Activated T-helper 2 cell treated with anti-CD3 and anti-CD28 coated beads, Interferon-gamma antibody, Interleukin-2, Interleukin-4, amounts not matched to agents 10 μg/mL and 5 μg/mL and 100 μg/mL, durations not matched to agents 14 hours and 24 hours and 36 hours (primary cell): ENCODE data around the gene KRT5. TPM values are rescaled to one million over a fixed set of nuclear protein-coding genes. Genes with fewer than 3 reads are reported as not detected.
"Not testable (repeated sequence)": the region's sequence is repeated elsewhere in the genome, so short reads cannot be mapped to it uniquely, and the experiment has no call there.

Experiments used
- DNase-seq: peaks from one replicate; pipeline ENCODE4 v3.0.0; 2021; ENCODE audit warnings: low spot score
- H3K27ac Mint-ChIP-seq: one replicate; pipeline ENCODE4 v1.8.0; 2021; ENCODE audit warnings: mixed read lengths
- H3K27me3 Mint-ChIP-seq: one replicate; pipeline ENCODE4 v1.8.0; 2021; ENCODE audit warnings: low read depth, mixed read lengths
- H3K36me3 Mint-ChIP-seq: one replicate; pipeline ENCODE4 v1.8.0; 2021; ENCODE audit warnings: low read depth, mixed read lengths
- H3K4me1 Mint-ChIP-seq: one replicate; pipeline ENCODE4 v1.8.0; 2021; ENCODE audit warnings: low read depth, mixed read lengths
- H3K4me3 Mint-ChIP-seq: one replicate; pipeline ENCODE4 v1.8.0; 2021; ENCODE audit warnings: low read depth, mild to moderate bottlenecking, moderate library complexity, mixed read lengths
- H3K9me3 Mint-ChIP-seq: one replicate; pipeline ENCODE4 v1.8.0; 2021; ENCODE audit warnings: mixed read lengths
- intact Hi-C: fragments of 100-400 bp; cut with micrococcal nuclease; formaldehyde crosslinking; loops from one replicate; pipeline ENCODE4 v1.15.1; 2023
- total RNA-seq: library from RNA; stranded (reverse); gene quantifications from 2 replicates; pipeline ENCODE4 v1.2.3, GENCODE V29; 2022

The KRT5 gene
- total RNA-seq, 1 donor from 2014 or later = not detected

DNA sequence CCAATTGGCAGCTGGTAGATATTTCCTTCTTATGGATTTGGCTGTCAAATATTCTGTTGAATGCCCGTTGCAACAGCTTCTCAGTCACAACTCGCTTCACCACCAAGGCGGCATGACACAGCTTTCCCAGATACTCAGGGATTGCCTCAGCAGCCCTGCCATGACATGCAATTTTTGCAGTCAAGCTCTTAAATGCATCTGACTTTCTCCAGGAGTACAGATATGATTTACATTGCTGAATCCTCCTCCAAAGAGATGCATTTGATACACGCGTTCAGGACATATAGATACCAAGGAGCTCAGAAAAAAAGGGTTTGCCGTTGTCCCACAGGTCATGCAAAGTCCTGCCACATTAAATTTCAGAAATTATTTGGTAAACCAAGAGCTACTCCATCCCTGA lies 6.5 kb downstream of the KRT5 start:
- H3K4me3 Mint-ChIP-seq = no peak overlapping the region
- no peaks in the 10 kb centered on the region for H3K4me1 Mint-ChIP-seq
- peaks cover 9% of the 10 kb centered on the region for H3K9me3 Mint-ChIP-seq
- no peaks in the 10 kb centered on the region for H3K36me3 Mint-ChIP-seq
- intact Hi-C loops = no loop called here
- H3K27ac Mint-ChIP-seq = no peak overlapping the region
- peaks cover 6% of the 10 kb centered on the region for H3K27me3 Mint-ChIP-seq
- DNase-seq = no peak

DNA sequence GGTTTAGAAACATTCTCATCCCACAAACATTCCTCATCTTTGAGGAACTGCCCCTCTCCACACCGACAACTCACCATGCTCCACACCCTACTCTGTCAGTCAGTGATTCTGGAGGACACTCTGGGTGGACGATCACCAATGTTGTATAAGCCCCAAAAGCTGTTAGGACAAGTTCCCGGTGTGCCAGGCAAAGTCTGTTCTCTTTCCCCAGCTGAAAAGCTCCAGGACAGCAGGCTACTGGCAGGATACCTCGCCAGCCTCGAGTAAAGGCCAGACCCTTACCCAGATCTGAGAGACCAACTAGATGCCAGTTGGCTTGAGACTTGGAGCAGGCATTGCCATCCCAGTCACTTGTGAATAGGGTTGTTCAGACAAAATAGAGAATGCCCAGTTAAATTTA lies 12.0 kb downstream of the KRT5 start:
- peaks cover 9% of the 10 kb centered on the region for H3K9me3 Mint-ChIP-seq
- H3K36me3 Mint-ChIP-seq = no peaks in the 10 kb centered on the region
- H3K4me1 Mint-ChIP-seq = no peaks in the 10 kb centered on the region
- no peak overlapping the region for H3K4me3 Mint-ChIP-seq
- intact Hi-C loops = no loop called here
- no peak for DNase-seq
- H3K27ac Mint-ChIP-seq = no peak overlapping the region
- H3K27me3 Mint-ChIP-seq = peaks cover 38% of the 10 kb centered on the region

DNA sequence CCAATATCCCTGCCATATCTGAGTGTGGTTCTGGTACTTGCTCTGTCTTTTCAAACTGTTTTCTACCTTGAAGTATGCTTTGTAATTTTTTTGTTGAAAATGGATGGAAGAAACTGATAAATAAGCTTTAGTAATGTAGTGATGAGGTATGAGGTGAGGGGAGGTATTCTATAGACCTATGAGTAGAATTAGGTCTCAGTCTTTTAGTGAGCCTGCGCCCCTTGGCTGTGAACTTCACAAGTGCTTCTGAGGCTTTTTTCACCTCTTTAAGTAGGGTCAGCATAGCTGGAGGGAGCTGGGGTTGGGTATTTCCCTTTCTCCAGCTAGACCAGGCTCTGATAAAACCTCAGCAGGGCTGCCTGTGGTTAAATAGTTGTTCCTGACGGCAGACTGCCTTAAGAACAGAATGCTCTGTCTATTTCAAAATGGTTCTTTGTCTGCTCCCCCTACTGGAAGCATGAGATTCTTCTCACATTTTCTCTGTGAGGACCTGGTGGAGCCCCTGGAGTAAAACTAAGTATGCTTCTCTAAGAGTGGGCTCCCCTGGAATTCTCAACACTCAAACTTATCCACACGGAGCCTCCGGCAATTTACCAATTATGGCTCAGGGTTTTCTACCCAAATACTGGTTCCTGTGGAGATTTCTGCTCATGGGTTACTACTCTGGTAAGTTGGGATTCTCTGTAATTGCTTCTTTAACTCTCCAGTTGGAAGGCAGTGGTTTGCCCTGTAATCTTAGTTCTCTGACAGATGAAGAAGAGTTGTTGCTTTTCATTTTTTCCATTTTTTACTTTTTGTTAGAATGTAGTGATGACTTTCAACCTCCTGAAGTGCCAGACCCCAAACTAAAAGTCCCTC lies 13.1 kb downstream of the KRT5 start:
- no peak overlapping the region for H3K4me3 Mint-ChIP-seq
- H3K27me3 Mint-ChIP-seq = peaks cover 42% of the 10 kb centered on the region
- H3K4me1 Mint-ChIP-seq = no peaks in the 10 kb centered on the region
- H3K27ac Mint-ChIP-seq = no peak overlapping the region
- no peaks in the 10 kb centered on the region for H3K36me3 Mint-ChIP-seq
- intact Hi-C loops = no loop called here
- peaks cover 9% of the 10 kb centered on the region for H3K9me3 Mint-ChIP-seq
- no peak for DNase-seq

DNA sequence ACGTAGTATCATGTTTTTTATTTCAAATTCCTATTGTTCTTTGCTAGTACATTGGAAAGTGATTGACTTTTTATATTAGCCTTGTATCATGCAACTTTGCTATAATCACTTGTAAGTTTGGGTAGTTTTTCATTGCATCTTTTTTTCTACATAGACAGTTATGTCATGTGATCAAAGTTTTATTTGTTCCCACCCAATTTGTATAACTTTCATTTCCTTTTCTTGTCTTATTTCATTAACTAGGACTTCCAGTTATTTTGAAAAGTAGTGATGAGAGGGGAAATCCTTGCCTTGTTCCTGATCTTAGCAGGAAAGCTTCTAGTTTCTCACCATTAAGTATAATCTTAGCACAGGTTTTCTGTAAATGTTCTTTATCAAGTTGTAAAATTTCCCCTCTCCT lies 17.3 kb downstream of the KRT5 start:
- no peaks in the 10 kb centered on the region for H3K36me3 Mint-ChIP-seq
- H3K4me3 Mint-ChIP-seq = no peak overlapping the region
- H3K9me3 Mint-ChIP-seq = no peaks in the 10 kb centered on the region
- DNase-seq = no peak
- intact Hi-C loops = no loop called here
- H3K27ac Mint-ChIP-seq = no peak overlapping the region
- H3K27me3 Mint-ChIP-seq = peaks cover 46% of the 10 kb centered on the region
- no peaks in the 10 kb centered on the region for H3K4me1 Mint-ChIP-seq

DNA sequence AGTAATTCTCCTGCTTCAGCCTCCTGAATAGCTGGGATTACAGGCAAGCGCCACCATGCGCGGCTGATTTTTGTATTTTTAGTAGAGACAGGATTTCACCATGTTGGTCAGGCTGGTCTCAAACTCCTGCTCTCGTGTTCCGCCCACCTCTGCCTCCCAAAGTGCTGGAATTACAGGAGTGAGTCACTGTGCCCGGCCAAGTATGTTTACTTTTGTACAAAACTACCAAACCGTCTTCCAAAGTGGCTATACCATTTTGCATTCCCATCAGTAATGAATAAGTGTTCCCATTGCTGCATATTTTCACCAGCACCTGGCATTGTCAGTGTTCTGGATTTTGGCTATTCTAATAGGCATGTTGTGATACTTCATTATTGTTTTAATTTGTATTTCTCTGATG lies 18.7 kb downstream of the KRT5 start:
- Mint-ChIP-seq H3K4me3 (no peak overlapping the region), H3K4me1 (no peaks in the 10 kb centered on the region), H3K36me3 (no peaks in the 10 kb centered on the region), H3K9me3 (no peaks in the 10 kb centered on the region), H3K27ac (no peak overlapping the region), H3K27me3 (peaks cover 36% of the 10 kb centered on the region)
- intact Hi-C loops = no loop called here
- no peak for DNase-seq

DNA sequence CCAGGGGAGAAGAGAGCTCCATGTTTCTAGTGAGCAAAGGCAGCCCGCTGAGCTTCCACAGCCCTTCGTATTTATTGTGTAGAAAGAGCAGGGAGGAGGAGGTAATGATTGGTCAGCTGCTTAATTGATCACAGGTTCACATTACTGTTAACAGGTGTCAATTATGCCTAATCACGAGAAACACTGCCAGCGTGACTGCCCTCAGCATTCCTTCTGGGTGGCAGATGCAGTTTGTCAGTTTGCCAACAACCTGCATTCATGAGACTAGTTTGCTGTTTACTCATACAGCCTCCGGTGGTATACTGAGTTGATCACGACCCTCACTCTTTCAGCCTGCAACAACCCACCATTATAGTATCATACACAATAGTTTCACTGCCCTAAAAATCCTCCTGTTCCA lies 19.6 kb downstream of the KRT5 start:
- H3K4me1 Mint-ChIP-seq, H3K36me3 Mint-ChIP-seq, H3K4me3 Mint-ChIP-seq, DNase-seq, H3K27ac Mint-ChIP-seq, H3K9me3 Mint-ChIP-seq, intact Hi-C loops: not testable (repeated sequence)
- H3K27me3 Mint-ChIP-seq = peaks cover 27% of the 10 kb centered on the region

DNA sequence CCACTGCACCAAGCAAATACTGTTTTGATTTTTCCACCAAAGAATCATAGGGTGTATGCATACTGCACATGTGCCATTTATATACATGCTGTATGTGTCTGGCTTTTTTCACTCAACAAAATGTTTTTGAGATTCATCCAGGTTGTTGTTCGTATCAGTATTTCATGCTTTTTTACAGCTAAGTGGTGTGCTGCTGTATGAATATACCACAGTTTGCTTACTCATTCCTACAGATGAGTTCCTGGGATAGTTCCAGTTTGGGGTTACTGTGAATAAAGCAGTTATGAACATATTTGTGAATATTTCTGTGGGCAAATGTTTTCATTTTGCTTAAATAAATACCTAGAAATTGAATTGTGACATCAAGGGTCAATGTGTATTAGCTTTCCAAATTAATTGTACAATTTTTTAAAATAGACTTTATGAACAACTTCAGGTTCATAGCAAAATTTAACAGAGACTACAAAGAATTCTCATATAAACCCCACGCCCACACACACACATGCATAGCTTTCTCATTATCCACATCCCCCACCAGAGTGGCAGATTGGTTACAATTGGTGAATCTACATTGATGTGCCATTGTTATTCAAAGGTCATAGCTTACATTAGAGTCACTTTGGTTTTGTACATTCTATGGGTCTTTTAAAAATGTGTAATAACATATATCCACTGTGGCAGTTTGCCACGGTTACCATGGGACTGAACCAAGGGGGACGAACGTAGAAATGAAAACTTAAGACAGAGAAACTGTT lies 20.2 kb downstream of the KRT5 start:
- H3K27me3 Mint-ChIP-seq = peaks cover 24% of the 10 kb centered on the region

DNA sequence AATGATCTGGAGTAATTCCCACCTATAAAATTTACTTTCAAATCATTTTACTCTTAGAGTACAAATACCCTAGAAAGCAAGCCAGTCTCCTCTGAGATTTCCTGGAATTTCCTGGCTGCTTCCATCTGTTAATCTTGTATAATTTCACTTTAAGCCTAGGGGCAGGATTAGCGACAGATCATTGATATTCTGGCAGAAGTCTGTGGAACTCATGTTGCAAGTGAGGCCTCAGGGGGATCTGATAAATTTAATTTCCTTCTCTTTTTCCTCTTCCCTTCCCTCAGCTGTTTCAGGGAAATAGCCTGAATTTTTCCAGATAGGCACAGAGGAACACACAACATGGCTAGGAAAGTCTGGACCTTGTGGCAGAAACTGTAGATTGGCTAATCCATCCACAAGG lies 21.2 kb downstream of the KRT5 start:
- H3K36me3 Mint-ChIP-seq = no peaks in the 10 kb centered on the region

More for the DNA sequence above, 20.2 kb downstream of the KRT5 start:
- intact Hi-C loops = no loop called here
- H3K4me1 Mint-ChIP-seq = no peaks in the 10 kb centered on the region
- no peak overlapping the region for H3K4me3 Mint-ChIP-seq
- H3K36me3 Mint-ChIP-seq = no peaks in the 10 kb centered on the region
- H3K9me3 Mint-ChIP-seq = no peaks in the 10 kb centered on the region
- DNase-seq = no peak
- H3K27ac Mint-ChIP-seq = no peak overlapping the region

DNA sequence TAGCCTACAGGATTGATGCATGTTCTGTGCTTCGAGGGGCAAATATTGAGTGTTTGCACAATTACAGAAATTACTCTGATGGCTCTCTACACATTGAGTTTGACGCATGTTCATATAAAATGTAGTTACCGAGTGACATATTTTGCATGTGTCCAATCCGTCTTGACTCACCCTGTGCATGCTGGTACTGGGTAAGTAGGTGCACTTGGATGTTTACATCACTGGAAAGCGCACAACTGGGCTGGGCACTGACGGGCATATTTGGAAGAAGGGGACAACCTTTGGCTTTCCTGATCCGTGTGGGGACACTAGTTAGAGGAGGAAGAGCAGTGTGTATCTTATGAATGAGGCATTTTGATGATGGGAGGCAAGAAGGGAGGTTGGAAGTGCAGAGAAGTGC lies 22.2 kb downstream of the KRT5 start:
- H3K27ac Mint-ChIP-seq = no peak overlapping the region
- H3K36me3 Mint-ChIP-seq = no peaks in the 10 kb centered on the region
- no peaks in the 10 kb centered on the region for H3K4me1 Mint-ChIP-seq
- H3K4me3 Mint-ChIP-seq = no peak overlapping the region
- intact Hi-C loops = no loop called here
- peaks cover 22% of the 10 kb centered on the region for H3K27me3 Mint-ChIP-seq
- no peaks in the 10 kb centered on the region for H3K9me3 Mint-ChIP-seq
- DNase-seq = no peak

More for the DNA sequence above, 21.2 kb downstream of the KRT5 start:
- no peak overlapping the region for H3K4me3 Mint-ChIP-seq
- intact Hi-C loops = no loop called here
- DNase-seq = no peak
- no peaks in the 10 kb centered on the region for H3K9me3 Mint-ChIP-seq
- no peak overlapping the region for H3K27ac Mint-ChIP-seq
- H3K4me1 Mint-ChIP-seq = no peaks in the 10 kb centered on the region
- H3K27me3 Mint-ChIP-seq = peaks cover 24% of the 10 kb centered on the region

DNA sequence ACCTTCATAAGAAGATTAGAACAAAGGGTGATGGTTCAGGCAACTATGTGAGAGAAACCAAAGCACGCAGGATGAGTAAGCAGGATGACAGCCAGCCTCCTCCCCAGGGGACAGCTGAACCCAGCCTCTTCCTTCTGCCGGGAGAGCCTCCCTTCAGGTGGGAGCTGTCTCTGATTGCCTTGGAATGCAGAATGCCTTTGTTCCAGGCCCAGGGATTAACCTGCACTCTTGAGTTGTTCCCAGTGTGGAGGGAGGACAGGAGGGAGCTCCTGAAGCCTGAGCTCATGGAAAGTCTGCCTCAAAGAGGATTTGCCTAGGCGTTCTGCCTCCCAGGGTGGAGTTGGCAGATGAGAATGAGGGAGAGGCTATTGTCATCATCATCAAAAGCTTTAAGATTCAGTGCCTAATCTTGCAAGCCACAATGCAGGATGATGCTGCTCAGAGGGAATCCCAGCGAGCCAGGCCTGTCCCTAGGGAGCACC lies 23.6 kb downstream of the KRT5 start:
- H3K4me1 Mint-ChIP-seq = no peaks in the 10 kb centered on the region
- H3K9me3 Mint-ChIP-seq = no peaks in the 10 kb centered on the region
- no peak overlapping the region for H3K27ac Mint-ChIP-seq
- no peak overlapping the region for H3K4me3 Mint-ChIP-seq
- peaks cover 15% of the 10 kb centered on the region for H3K27me3 Mint-ChIP-seq
- intact Hi-C loops = no loop called here
- no peaks in the 10 kb centered on the region for H3K36me3 Mint-ChIP-seq
- no peak for DNase-seq

DNA sequence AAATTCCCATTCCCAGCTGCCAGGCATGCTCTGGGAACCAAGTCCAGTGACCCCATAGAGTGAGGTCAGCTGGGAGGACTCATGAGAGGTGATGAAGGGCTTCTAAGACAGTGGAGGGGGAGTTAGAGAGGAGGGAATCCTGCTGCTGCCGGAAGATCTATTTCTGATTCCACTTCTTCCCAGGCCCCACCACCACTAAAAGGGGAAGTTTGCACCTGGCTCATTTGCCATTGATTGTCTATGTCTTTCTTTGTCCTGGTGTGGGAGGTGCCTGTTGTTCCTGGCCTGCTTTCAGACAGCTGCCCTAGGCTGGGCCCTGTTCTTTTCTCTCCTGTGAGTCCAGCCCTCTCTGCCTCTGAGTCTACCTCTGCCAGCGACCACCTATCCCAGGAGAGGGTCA lies 24.1 kb downstream of the KRT5 start:
- no peaks in the 10 kb centered on the region for H3K36me3 Mint-ChIP-seq
- no peaks in the 10 kb centered on the region for H3K4me1 Mint-ChIP-seq
- intact Hi-C loops = no loop called here
- no peaks in the 10 kb centered on the region for H3K9me3 Mint-ChIP-seq
- no peak for DNase-seq
- H3K4me3 Mint-ChIP-seq = no peak overlapping the region
- H3K27ac Mint-ChIP-seq = no peak overlapping the region
- H3K27me3 Mint-ChIP-seq = peaks cover 14% of the 10 kb centered on the region

DNA sequence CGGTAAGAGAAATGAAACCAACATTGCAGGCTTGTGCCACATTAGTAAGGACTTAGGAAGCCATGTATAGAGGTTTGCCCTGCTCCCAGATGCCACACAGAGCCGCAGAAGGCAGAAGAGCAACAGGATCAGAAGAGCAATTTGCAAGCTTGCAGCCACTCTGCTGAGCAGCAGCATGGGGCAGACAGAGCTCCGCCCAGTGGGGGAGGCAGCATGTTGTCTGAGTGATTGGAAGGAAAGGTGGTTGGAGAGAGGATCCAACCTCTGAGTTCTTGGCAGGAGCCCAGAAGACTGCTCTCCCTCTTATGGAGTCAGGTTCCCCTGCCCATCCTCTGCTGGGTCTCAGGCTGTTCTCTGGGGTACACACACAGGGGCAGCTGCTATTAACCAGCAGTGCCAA lies 24.8 kb downstream of the KRT5 start:
- Mint-ChIP-seq H3K4me1 (no peaks in the 10 kb centered on the region), H3K4me3 (no peak overlapping the region), H3K27ac (no peak overlapping the region), H3K27me3 (peaks cover 11% of the 10 kb centered on the region), H3K36me3 (no peaks in the 10 kb centered on the region), H3K9me3 (no peaks in the 10 kb centered on the region)
- intact Hi-C loops = no loop called here
- DNase-seq = no peak

DNA sequence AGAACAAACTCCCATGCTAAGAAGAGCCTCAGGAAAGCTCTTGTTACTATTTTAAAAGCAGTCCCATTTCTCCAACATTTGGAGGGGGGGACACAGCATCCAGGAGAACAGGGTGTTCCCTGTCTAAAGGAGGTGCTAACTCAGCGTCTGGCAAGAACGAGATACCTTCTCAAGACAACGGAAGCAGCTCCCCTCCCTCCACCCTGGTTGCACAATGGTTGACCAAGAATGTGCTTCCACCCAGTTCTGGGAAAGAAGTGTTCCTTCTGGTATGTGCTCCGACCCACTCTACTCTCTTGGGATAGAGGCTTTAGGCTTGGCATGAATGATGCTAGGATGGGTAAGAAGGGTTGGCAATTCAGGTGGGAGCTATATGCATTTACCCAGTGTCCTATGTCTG lies 25.7 kb downstream of the KRT5 start:
- H3K9me3 Mint-ChIP-seq = no peaks in the 10 kb centered on the region
- intact Hi-C loops = no loop called here
- no peak for DNase-seq
- H3K4me3 Mint-ChIP-seq = no peak overlapping the region
- no peaks in the 10 kb centered on the region for H3K36me3 Mint-ChIP-seq
- peaks cover 9% of the 10 kb centered on the region for H3K27me3 Mint-ChIP-seq
- no peak overlapping the region for H3K27ac Mint-ChIP-seq
- no peaks in the 10 kb centered on the region for H3K4me1 Mint-ChIP-seq
